Measurements from ENCODE around the gene TTC16.
A peak's percentile ranks its signal among the peaks of the same experiment; 100 is the strongest.

The TTC16 gene

GRCh38 chr9:127715470-127716337 is at the start of gene TTC16, which contains the start of gene PTRH1:
Gene TTC16 (plus strand): TSS chr9:127716079. CDS start chr9:127716146, 67 bp downstream.
Gene PTRH1 (minus strand): TSS chr9:127715663. CDS start chr9:127715639, 24 bp downstream.
- DNase-seq: peak; percentile 97
- H3K4me1 Mint-ChIP-seq (ENCODE audit: low read depth): peaks cover 38% of the 10 kb centered on the region
- H3K27me3 Mint-ChIP-seq: no peaks in the 10 kb centered on the region
- peaks cover 10% of the 10 kb centered on the region for H3K36me3 Mint-ChIP-seq (ENCODE audit: low read depth)
- peak within 1 kb of the TSS; percentile 98 for H3K4me3 Mint-ChIP-seq
- no peaks in the 10 kb centered on the region for H3K9me3 Mint-ChIP-seq
- H3K27ac Mint-ChIP-seq: peak within 1 kb of the TSS; percentile 98

- H3K27ac Mint-ChIP-seq: no peak overlapping the region
- H3K4me3 Mint-ChIP-seq: no peak overlapping the region
- no peaks in the 10 kb centered on the region for H3K9me3 Mint-ChIP-seq
- no peak for DNase-seq
- no peaks in the 10 kb centered on the region for H3K4me1 Mint-ChIP-seq (ENCODE audit: low read depth)
- H3K27me3 Mint-ChIP-seq: no peaks in the 10 kb centered on the region
- peaks cover 21% of the 10 kb centered on the region for H3K36me3 Mint-ChIP-seq (ENCODE audit: low read depth)
Measured at GRCh38 chr9:127667127-127667844, 48.6 kb upstream of the TTC16 start.

GRCh38 chr9:127667906-127668305 is 48.0 kb upstream of the TTC16 start:
- no peak for DNase-seq
- Mint-ChIP-seq H3K4me1 (ENCODE audit: low read depth) (no peaks in the 10 kb centered on the region), H3K36me3 (ENCODE audit: low read depth) (peaks cover 18% of the 10 kb centered on the region), H3K9me3 (no peaks in the 10 kb centered on the region), H3K27ac (no peak overlapping the region), H3K4me3 (no peak overlapping the region), H3K27me3 (no peaks in the 10 kb centered on the region)

GRCh38 chr9:127673234-127673633 is 42.6 kb upstream of the TTC16 start:
- no peaks in the 10 kb centered on the region for H3K4me1 Mint-ChIP-seq (ENCODE audit: low read depth)

GRCh38 chr9:127676638-127677037 is 39.2 kb upstream of the TTC16 start:
- no peak overlapping the region for H3K27ac Mint-ChIP-seq
- no peak for DNase-seq
- H3K4me3 Mint-ChIP-seq: no peak overlapping the region
- H3K4me1 Mint-ChIP-seq (ENCODE audit: low read depth): no peaks in the 10 kb centered on the region
- peaks cover 25% of the 10 kb centered on the region for H3K36me3 Mint-ChIP-seq (ENCODE audit: low read depth)
- H3K9me3 Mint-ChIP-seq: no peaks in the 10 kb centered on the region
- H3K27me3 Mint-ChIP-seq: no peaks in the 10 kb centered on the region

More at GRCh38 chr9:127673234-127673633, 42.6 kb upstream of the TTC16 start:
- Mint-ChIP-seq H3K9me3 (no peaks in the 10 kb centered on the region), H3K27ac (no peak overlapping the region), H3K27me3 (no peaks in the 10 kb centered on the region), H3K36me3 (ENCODE audit: low read depth) (peaks cover 16% of the 10 kb centered on the region), H3K4me3 (no peak overlapping the region)
- no peak for DNase-seq

- Mint-ChIP-seq H3K4me1 (ENCODE audit: low read depth) (no peaks in the 10 kb centered on the region), H3K27ac (no peak overlapping the region), H3K36me3 (ENCODE audit: low read depth) (peaks cover 22% of the 10 kb centered on the region), H3K4me3 (no peak overlapping the region), H3K9me3 (no peaks in the 10 kb centered on the region), H3K27me3 (no peaks in the 10 kb centered on the region)
- no peak for DNase-seq
Measured at GRCh38 chr9:127679506-127679905, 36.4 kb upstream of the TTC16 start.

- DNase-seq: no peak
- Mint-ChIP-seq H3K9me3 (no peaks in the 10 kb centered on the region), H3K27me3 (no peaks in the 10 kb centered on the region), H3K27ac (no peak overlapping the region), H3K36me3 (ENCODE audit: low read depth) (peaks cover 22% of the 10 kb centered on the region), H3K4me3 (no peak overlapping the region), H3K4me1 (ENCODE audit: low read depth) (no peaks in the 10 kb centered on the region)
Measured at GRCh38 chr9:127680226-127680625, 35.7 kb upstream of the TTC16 start.

- Mint-ChIP-seq H3K27ac (no peak overlapping the region), H3K4me1 (ENCODE audit: low read depth) (no peaks in the 10 kb centered on the region), H3K36me3 (ENCODE audit: low read depth) (peaks cover 22% of the 10 kb centered on the region), H3K9me3 (no peaks in the 10 kb centered on the region), H3K27me3 (no peaks in the 10 kb centered on the region), H3K4me3 (no peak overlapping the region)
- DNase-seq: no peak
Measured at GRCh38 chr9:127680846-127681245, 35.0 kb upstream of the TTC16 start.

- H3K9me3 Mint-ChIP-seq: no peaks in the 10 kb centered on the region
Measured at GRCh38 chr9:127682351-127683136, 33.3 kb upstream of the TTC16 start.

GRCh38 chr9:127683723-127684122 is 32.2 kb upstream of the TTC16 start:
- H3K27me3 Mint-ChIP-seq: no peaks in the 10 kb centered on the region
- DNase-seq: no peak
- no peaks in the 10 kb centered on the region for H3K4me1 Mint-ChIP-seq (ENCODE audit: low read depth)
- no peak overlapping the region for H3K27ac Mint-ChIP-seq
- peaks cover 17% of the 10 kb centered on the region for H3K36me3 Mint-ChIP-seq (ENCODE audit: low read depth)
- no peaks in the 10 kb centered on the region for H3K9me3 Mint-ChIP-seq
- H3K4me3 Mint-ChIP-seq: no peak overlapping the region

More at GRCh38 chr9:127682351-127683136, 33.3 kb upstream of the TTC16 start:
- Mint-ChIP-seq H3K27ac (no peak overlapping the region), H3K4me1 (ENCODE audit: low read depth) (no peaks in the 10 kb centered on the region), H3K36me3 (ENCODE audit: low read depth) (peaks cover 19% of the 10 kb centered on the region), H3K4me3 (no peak overlapping the region), H3K27me3 (no peaks in the 10 kb centered on the region)
- DNase-seq: no peak

- DNase-seq: no peak
- H3K4me3 Mint-ChIP-seq: no peak overlapping the region
- H3K36me3 Mint-ChIP-seq (ENCODE audit: low read depth): peaks cover 14% of the 10 kb centered on the region
- H3K4me1 Mint-ChIP-seq (ENCODE audit: low read depth): no peaks in the 10 kb centered on the region
- H3K9me3 Mint-ChIP-seq: no peaks in the 10 kb centered on the region
- H3K27me3 Mint-ChIP-seq: no peaks in the 10 kb centered on the region
- peak overlapping the region; percentile 38 for H3K27ac Mint-ChIP-seq
Measured at GRCh38 chr9:127684576-127684975, 31.3 kb upstream of the TTC16 start.

- H3K27ac Mint-ChIP-seq: no peak overlapping the region
- H3K36me3 Mint-ChIP-seq (ENCODE audit: low read depth): peaks cover 9% of the 10 kb centered on the region
- H3K4me3 Mint-ChIP-seq: no peak overlapping the region
Measured at GRCh38 chr9:127686461-127687393, 29.2 kb upstream of the TTC16 start.

GRCh38 chr9:127689329-127690000 is 26.4 kb upstream of the TTC16 start:
- peak overlapping the region; percentile 4 for H3K27ac Mint-ChIP-seq
- H3K4me3 Mint-ChIP-seq: no peak overlapping the region
- H3K27me3 Mint-ChIP-seq: no peaks in the 10 kb centered on the region
- H3K4me1 Mint-ChIP-seq (ENCODE audit: low read depth): no peaks in the 10 kb centered on the region
- no peak for DNase-seq
- no peaks in the 10 kb centered on the region for H3K9me3 Mint-ChIP-seq
- H3K36me3 Mint-ChIP-seq (ENCODE audit: low read depth): peaks cover 2% of the 10 kb centered on the region

More at GRCh38 chr9:127686461-127687393, 29.2 kb upstream of the TTC16 start:
- Mint-ChIP-seq H3K4me1 (ENCODE audit: low read depth) (no peaks in the 10 kb centered on the region), H3K9me3 (no peaks in the 10 kb centered on the region), H3K27me3 (no peaks in the 10 kb centered on the region)
- DNase-seq: no peak

Data from activated T-cell treated with anti-CD3 and anti-CD28 coated beads, Interleukin-2, amount 50 U/mL, for 24 hours (primary cell).